ENCODE data around the gene EFR3B.

Gene EFR3B

GRCh38 chr2:25065768-25066167 is 23.9 kb downstream of the EFR3B start:
- no peak for DNase-seq (ENCODE audit: low read depth, low spot score)
- H3K4me3 ChIP-seq (ENCODE audit: low read length) = no peak overlapping the region

DNA sequence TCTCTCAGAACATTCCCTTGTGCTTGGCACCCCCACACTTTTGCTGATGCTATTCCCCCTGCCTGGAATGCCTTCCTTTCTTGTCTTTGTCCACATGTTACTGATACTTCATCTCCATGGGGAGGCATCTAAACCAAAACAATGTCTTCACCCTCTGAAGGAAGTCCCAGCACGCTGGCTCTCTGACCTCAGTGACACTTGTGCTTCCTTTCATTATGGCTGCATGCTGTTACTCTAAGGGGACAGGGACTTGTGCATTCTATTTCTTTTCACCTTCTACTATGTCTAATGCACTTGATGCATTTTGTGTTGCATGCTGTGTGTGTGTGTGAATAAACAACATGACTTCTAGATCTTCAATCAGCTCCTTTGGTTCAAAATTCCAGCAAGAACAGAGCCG is 24.6 kb downstream of the EFR3B start:
- H3K4me3 ChIP-seq (ENCODE audit: low read length) = no peak overlapping the region
- no peak for DNase-seq (ENCODE audit: low read depth, low spot score)

DNA sequence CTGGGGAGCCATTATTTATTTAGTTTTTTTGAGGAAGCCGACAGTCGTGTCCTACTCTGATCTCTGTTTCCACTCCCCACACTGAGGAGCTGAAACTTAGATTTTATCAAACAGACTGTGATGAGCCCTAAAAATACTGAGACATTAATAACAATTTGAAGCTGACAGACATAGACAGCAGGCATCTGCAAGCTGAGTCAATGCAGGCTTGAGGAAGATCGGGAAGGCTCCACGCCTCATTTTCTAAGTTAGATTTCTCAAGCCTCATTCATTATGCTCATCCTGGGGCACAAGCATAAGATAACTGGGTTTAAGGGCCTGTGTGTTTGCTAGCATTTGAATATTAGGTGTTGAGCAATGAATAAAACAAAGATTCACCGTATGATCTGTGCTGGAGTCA is 26.3 kb downstream of the EFR3B start:
- DNase-seq (ENCODE audit: low read depth, low spot score) = no peak
- no peak overlapping the region for H3K4me3 ChIP-seq (ENCODE audit: low read length)

DNA sequence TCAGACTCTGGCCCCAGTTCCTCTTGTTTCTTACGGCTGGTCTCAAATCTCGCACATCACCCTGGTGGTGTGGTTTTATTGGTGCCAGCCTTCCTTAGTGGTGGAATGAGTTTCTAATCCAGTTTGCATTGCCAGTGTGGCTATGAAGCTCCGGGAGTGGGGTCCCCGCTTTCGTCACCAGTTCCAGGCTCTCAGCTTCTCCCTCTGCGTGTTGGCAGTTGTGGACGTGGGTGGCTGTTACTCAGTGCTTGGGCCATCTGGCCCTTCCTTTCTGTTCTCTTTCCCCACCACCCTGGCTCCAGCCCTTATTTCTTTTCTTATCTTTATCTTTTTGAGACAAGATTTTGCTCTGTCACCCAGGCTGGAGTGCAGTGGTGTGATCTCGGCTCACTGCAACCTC is 30.1 kb downstream of the EFR3B start:
- no peak for DNase-seq (ENCODE audit: low read depth, low spot score)
- H3K4me3 ChIP-seq (ENCODE audit: low read length) = no peak overlapping the region

GRCh38 chr2:25072606-25073005 is 30.7 kb downstream of the EFR3B start:
- H3K4me3 ChIP-seq (ENCODE audit: low read length) = no peak overlapping the region
- DNase-seq (ENCODE audit: low read depth, low spot score) = no peak

GRCh38 chr2:25073025-25073424 is 31.1 kb downstream of the EFR3B start:
- no peak overlapping the region for H3K4me3 ChIP-seq (ENCODE audit: low read length)
- no peak for DNase-seq (ENCODE audit: low read depth, low spot score)

DNA sequence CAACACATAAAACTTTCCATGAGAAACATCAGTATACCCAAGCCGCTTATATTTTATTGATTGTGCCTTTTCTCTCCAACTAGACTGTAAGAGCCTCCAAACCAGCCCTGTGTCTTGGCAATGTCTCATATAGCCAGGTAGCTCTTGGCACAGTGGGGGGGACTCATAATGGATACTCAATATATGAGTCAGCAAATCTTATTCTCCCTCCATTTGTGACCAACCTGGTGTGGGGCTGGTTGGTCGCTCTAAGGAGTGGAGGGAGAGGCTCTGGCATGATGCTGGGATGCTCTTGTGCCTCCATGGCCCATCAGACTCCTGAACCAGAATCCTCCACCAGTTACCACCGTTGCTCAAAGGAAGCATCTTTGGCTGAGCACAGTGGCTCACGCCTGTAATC is 32.0 kb downstream of the EFR3B start:
- DNase-seq (ENCODE audit: low read depth, low spot score) = no peak
- H3K4me3 ChIP-seq (ENCODE audit: low read length) = no peak overlapping the region

GRCh38 chr2:25074826-25075225 is 33.0 kb downstream of the EFR3B start:
- no peak overlapping the region for H3K4me3 ChIP-seq (ENCODE audit: low read length)
- no peak for DNase-seq (ENCODE audit: low read depth, low spot score)

- no peak overlapping the region for H3K4me3 ChIP-seq (ENCODE audit: low read length)
- no peak for DNase-seq (ENCODE audit: low read depth, low spot score)
Measured at GRCh38 chr2:25076749-25077148, 34.9 kb downstream of the EFR3B start.

DNA sequence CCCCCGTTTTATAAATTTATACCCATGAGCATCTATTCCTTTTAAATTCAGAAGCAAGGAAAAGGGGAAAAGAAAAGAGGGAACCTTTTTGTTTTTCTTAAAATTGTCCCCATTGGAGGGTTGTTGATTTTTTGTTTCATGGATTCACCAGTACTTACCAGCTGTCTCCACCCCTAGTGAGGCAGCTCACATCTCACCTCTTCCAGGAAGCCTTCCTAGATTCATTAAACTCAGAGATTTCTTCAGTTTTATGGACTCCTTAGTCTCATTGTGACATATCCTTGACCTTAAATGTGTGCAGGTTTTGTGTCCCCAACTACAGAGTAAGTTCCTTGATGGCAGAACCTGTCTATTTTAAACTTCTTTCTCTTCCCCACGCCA is 35.9 kb downstream of the EFR3B start:
- H3K4me3 ChIP-seq (ENCODE audit: low read length) = no peak overlapping the region
- DNase-seq (ENCODE audit: low read depth, low spot score) = no peak

- no peak for DNase-seq (ENCODE audit: low read depth, low spot score)
- no peak overlapping the region for H3K4me3 ChIP-seq (ENCODE audit: low read length)
Measured at GRCh38 chr2:25078170-25079049, 36.5 kb downstream of the EFR3B start.

GRCh38 chr2:25079050-25079635 is 37.3 kb downstream of the EFR3B start:
- no peak overlapping the region for H3K4me3 ChIP-seq (ENCODE audit: low read length)
- DNase-seq (ENCODE audit: low read depth, low spot score) = no peak

GRCh38 chr2:25081237-25081790 is 39.4 kb downstream of the EFR3B start:
- H3K4me3 ChIP-seq (ENCODE audit: low read length) = no peak overlapping the region
- no peak for DNase-seq (ENCODE audit: low read depth, low spot score)

DNA sequence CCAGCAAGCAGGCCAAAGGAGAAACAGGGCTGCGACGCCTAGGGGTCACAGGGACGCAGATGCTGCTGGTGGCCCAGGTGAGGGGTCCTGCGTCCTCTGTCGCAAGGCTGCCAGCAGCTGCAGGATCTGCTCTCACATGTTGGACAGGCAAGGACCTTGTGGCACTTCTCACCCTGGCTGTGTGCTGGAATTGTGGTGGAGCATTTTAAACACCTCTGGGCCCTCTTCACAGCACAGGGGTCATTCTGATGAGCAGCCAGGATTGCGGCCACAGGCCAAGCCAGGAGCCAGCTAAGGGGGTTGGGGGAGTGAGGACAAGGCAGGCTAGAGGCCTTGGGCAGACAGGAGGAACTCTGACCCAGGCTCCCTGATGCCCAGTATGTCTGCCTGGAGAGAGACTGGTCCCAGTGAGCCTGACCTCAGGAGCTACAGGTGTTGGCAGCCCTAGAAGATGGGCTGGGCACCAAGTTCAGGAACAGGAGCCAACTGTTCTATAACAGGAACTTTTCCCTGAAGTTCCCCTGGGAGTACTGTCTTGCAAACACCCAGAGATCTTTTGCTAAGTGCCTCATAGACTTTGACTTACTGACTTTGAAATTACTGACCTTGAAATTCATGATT is 40.2 kb downstream of the EFR3B start:
- no peak for DNase-seq (ENCODE audit: low read depth, low spot score)
- H3K4me3 ChIP-seq (ENCODE audit: low read length) = no peak overlapping the region

DNA sequence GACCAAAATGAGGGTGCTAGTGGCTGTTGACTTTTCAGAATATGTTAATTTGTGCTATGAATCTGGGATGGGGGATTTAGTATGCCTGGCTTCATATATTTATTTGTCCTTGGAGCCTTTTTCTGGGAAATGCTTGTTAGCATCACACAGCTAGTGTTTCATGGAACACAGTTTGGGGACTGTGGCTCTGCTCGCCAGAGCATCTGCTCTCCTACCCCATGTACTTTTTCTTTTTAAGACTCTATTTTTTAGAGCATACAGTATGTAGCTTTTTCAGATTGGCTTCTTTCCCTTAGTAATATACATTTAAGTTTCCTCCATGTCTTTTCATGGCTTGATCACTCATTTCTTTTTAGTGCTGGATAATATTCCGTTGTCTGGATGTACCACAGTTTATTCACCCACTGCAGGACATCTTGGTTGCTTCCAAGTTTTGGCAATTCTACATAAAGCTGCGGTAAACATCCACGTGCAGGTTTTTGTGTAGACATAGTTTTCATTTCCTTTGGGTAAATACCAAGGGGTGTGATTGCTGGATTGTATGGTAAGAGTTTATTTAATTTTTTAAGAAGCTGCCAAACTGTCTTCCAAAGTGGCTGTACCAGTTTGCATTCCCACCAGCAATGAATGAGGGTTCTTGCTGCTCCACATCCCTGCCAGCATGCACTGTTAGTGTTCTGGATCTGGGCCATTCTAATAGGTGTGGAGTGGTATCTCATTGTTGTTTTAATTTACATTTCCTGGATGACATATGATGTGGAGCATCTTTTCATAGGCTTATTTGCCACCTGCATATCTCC is 44.1 kb downstream of the EFR3B start:
- no peak overlapping the region for H3K4me3 ChIP-seq (ENCODE audit: low read length)
- DNase-seq (ENCODE audit: low read depth, low spot score) = no peak

- no peak overlapping the region for H3K4me3 ChIP-seq (ENCODE audit: low read length)
- no peak for DNase-seq (ENCODE audit: low read depth, low spot score)
Measured at GRCh38 chr2:25088817-25089516, 47.1 kb downstream of the EFR3B start.

- DNase-seq (ENCODE audit: low read depth, low spot score) = no peak
Measured at GRCh38 chr2:25089605-25090315, 47.9 kb downstream of the EFR3B start.

GRCh38 chr2:25090801-25091200 is 48.9 kb downstream of the EFR3B start:
- no peak for DNase-seq (ENCODE audit: low read depth, low spot score)
- no peak overlapping the region for H3K4me3 ChIP-seq (ENCODE audit: low read length)

More at GRCh38 chr2:25089605-25090315, 47.9 kb downstream of the EFR3B start:
- no peak overlapping the region for H3K4me3 ChIP-seq (ENCODE audit: low read length)
